ENCODE measurements around the gene OSBPL2.

OSBPL2 gene

DNA sequence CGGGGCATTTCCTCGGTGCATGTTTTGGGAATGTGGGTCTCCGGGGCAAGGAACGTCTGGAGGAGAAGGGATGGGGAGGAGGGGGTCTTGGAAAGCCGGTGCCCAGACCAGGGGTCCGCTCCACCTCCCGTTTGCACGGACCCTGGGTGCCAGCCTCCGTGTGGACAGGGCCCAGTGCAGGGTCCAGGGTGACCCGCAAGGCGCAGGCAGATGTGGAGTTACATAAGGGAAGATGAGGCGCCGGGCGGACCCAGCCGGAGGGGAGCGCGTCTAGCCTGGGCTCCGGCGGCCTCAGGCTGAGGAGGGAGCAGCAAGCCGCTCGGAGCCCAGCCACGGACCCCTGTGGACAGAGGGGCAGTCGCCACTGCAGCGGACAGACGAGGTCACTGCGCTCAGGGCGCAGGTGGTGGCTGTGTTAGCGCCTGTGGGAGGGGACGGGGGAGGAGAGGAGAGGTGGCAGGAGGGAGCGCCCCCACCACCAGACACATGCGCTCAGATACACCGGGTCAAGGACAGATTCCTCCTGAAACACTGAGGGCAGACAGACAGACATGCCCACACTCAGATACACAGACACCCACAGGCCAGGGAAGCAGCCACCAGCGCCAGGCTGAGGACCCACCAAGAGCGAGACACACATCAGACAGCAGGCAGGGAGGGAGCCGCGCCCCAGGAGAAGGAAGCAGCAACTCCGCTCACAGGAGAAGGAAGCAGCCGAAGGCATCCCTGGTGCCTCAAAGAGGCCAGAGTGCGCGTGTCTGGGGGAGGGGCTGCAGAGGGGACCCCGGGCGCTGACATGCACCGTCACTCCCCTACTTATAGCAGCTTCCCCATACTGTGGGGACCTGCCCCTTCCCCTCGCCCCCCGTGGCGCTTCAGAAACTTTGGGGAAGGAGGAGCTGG is 17.4 kb upstream of the OSBPL2 start:
- FAIRE-seq (no peak), DNase-seq (ENCODE audit: low spot score) (no peak)

DNA sequence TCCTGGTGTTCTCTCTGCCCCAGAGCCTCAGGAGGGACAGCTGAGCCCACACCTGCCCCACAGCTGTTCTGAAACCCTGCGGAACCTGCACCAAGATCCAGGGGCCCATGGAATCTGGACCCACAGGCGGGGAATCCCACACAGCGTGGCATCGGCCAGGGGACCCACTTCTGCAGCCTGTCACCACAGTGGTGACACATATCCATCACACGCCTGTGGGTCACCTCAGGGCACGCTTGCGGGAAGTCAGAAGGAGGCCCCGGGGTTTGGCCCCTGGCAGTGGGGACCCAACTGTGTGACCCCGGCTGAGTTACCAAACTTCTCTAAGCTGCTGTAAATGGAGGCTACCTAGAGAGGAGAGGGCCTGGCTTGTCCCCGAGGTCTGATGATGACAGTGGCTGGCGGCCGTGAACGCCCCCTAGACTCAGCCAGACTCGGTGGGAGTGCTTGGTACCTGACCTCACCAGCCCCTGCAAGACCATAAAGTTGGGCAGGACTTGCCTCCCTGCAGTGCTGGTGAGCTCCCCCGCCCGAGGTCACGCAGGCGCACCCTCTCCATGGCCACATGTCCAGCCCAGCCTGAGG is 16.0 kb upstream of the OSBPL2 start:
- DNase-seq (ENCODE audit: low spot score) (no peak), FAIRE-seq (no peak)

DNA sequence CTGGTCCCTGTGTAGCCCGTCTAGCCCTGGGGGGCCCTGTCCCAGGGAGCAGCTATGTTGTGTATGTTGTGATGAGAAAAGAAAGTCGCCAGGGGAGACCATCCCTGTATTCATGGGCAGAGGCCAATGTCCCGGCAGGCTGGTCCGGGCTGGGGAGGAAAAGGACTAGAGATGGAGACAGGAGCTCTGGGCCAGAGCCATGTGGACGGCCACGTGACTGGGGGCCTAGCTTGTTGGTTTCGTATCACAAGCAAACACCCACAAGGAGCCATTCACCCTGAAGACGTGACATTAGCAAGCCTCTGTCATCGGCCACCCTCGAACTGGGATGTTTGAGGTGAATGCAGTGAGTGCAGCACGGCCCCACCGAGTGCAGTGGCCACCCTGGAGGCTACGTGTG is 15.3 kb upstream of the OSBPL2 start:
- DNase-seq (ENCODE audit: low spot score): no peak
- FAIRE-seq: no peak

DNA sequence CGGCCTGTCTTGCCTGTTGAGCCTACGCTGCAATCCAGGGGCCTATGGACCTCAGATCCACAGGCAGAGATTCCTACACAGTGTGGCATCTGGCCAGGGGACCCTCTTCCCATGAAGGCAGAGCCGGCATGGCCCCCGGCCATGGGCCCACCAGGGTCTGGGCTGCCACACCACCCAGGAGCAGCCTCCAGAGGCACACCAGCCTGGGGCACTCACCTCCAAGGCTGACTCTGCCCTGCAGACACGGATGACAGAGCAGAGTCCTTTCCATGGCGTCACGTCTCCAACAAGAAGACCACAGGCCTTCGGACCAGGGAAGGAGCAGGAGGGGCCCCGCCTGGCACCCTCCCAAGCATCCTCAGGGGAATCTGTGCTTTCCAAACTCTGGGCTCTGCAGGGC is 14.8 kb upstream of the OSBPL2 start:
- DNase-seq (ENCODE audit: low spot score): no peak
- FAIRE-seq: no peak

DNA sequence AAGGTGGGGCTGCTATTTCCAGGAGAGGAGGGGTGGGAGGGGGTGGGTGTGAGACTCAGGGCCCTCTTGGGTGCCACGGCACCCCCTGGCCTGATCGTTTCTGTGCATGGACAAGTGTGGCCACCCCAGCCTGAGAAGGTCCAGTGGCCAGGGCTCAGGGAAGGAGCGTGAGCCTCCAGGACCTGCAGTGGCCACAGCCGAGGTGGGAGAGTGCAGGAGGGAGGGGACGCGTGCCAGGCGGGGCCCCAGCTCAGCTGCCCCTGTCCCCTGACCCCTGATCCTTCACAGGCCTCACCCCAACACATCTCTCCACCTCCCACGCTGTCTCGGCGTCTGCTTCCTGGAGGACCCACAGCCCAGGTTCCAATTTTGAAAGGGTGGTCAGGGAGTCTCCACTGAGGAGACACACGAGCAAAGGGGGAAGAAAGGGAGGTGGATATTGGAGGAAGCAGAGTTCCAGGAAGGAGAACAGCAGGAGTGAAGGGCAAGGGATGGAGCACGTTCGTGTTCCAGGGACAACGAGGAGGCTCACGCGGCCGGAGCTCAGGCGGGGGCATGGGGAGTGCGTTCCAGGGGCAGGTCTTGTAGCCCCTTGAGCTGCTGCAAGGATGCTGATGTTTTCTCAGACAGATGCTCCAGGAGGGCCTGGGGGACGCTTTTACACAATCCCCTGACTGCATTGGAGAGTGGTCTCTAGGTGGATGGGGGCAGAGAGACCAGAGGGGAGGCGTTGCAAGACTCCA is 14.0 kb upstream of the OSBPL2 start:
- DNase-seq (ENCODE audit: low spot score): no peak
- FAIRE-seq: no peak

DNA sequence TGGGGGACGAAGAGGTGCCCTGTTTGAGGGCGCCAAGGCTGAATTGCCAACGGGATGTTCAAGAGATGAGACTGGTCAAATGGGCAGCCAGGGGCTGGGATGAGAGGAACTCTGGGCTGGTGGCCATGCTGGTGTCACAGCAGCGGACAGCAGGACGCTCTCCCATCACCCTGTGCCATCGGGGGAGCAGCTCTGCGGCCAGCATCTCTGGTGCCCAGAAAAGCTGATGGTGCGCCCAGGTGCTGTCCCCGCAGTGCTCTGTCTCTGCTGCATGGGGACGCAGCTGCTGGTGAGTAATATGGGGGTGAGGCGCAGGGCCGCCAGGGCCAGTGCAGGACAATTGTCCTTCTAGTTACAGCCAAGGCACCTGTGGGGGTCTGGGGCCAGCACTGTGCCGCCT is 13.3 kb upstream of the OSBPL2 start:
- DNase-seq (ENCODE audit: low spot score): no peak
- FAIRE-seq: no peak

DNA sequence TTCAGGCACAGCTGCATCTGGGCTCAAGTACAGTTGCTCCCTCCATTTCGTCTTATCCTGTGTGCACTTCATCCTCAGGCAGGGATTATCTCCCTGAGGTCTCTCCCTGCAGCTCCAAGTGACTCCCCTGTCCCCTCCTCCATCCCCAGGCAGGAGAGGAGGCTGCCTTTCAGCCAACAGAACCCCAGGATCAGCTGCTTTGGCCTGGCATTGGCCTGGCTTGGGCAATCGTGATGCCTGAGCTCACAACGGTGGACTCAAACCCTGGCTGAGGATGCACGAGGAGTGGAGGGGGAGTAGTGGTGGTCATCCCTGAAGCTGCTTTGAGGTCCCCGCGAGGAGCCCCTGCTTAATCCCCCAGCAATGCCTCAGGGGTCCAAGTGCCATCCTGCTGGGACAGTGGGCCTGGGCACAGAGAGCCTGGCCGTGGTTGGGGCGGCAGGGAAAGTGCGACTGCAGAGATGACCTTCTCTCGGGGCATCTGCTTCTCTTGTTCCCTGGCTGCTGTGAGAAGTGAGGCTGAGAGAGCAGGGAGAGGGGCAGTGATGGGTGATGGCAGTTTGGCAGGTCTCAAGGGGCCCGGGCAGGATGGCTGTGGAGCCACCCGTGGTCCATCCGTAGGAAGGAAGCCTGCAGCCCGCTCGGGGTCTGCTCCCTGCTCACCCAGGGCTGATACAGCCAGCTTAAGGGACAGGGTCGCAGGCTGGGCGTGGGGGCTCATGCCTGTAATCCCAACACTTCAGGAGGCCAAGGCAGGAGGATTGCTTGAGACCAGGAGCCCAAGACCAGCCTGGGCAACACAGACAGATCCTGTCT is 12.3 kb upstream of the OSBPL2 start:
- FAIRE-seq: no peak
- no peak for DNase-seq (ENCODE audit: low spot score)

DNA sequence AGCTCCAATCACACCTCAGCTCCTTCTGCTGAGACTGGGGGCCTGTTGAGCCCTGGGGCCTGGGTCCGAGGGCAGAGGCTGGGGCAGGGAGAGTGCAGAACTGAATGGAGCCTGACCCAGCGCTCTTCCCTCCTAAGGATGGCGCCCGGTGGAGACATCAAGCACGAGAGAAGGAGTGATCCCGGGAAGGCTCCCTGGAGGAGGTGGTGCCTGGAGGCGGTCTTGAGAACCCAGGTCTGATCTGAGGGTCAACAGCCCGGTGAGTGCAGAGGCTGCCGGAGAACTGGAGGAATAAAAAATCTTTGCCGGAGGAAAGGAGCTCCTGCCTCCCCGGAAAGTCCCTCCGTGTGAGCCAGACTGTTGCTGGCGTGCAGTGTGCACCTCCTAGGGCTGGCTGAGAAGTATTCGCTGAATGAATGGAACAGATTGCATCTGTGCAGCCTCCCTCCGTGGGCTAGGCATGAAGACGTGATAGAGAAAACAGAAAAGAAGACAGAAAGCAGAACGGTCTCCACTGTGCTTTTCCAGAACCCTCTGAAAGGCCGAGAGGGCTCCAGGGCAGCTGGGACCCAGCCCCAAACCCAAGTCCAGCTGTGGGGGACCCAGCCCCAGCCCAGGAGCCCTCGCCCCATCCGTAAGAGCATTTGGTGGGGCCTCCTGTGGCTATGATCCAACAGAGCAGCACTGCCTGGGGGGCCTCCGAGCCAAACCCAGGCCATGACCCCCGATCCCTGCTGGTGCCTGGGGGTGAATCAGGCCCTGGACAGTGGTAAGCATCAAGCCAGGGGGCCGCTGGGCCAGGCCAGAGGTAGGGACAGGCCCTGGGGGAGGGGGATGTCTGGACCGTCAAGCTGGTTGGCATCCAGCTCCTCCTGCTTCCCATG is 11.4 kb upstream of the OSBPL2 start:
- FAIRE-seq (no peak), DNase-seq (ENCODE audit: low spot score) (no peak)

DNA sequence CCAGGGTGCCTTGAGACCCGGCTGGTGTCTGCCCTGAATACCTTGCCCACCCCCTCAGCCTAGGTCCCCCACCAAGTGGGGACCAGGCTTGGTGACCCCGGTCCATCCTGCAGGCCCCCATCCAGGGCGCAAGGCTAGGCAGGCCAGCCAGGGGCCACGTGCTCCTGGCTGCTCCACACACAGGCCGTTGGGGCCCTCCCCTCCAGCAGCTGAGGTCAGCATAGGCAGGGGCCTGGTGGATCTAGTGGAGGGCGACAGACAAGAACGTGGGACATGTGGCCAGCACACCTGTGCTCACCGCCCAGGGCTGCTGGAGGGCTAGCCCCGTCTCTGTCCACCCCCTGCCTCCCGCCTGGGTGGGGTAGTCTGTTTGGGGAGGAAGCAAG is 10.7 kb upstream of the OSBPL2 start:
- FAIRE-seq: no peak
- no peak for DNase-seq (ENCODE audit: low spot score)

DNA sequence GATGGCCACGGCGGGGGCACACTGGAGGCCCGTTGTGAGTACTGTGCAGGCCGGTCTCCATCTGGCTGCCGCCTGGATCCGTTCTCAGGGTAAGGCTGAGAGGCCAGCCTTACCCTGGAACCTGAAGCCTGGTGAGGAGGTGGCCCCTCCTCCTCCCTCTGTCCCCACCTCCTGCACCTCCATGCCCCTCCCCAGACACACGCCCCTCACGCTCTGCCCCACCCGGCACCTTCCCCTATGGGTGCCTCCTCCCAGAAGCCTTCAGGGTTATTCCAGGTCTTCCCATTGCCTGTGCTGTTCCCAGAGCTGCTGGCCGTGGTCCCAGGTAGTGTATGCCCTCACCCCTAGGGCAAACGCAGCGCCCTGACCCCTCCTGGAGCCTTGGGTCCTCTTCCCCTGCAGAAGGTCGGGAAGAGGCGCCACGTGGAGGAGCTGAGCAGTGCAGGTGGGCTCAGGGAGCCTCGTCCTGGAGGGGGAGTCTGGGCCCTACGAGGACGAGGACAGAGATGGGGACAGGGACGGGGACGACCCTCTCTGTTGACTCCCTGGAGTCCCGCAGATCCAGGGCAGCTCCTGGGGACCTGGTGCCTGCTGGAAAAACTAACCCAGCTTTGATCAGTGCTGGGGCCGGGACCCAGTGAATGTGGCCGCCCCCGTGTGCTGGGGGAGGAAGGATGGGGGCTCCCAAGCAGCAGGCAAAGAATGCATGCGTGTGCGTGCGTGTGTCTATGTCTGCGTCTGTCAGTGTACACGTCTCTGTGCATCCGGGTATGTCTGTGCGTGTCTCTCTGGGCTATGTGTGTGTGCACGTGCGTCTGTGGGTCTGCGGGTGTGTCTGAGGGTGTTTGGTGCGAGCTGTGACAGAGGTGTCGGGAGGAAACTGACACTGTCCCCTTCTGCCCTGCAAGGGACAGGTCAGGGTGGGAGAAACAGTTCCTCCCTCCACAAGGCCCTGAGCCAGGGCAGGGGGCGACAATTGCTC is 10.1 kb upstream of the OSBPL2 start:
- FAIRE-seq (no peak), DNase-seq (ENCODE audit: low spot score) (no peak)

DNA sequence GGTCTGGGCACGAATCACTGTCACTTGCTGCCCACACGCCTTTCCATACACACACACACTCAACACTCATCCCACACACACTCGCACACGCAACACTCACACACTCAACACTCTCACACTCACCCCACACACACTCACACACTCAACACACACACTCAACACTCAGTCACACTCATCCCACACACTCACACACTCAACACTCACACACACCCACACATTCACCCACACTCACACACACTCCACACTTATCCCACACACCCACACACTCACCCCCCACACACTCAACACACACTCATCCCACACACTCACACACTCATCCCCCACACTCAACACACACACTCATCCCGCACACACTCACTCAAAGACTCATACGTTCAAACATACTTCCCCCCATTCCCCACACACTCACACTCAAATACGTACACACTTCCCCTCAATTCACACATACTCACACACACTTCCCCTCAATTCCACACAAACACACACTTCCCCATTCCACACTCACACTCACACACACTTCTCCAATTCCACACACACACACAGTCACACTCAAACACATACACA is 9.3 kb upstream of the OSBPL2 start:
- no peak for FAIRE-seq
- DNase-seq (ENCODE audit: low spot score): no peak

DNA sequence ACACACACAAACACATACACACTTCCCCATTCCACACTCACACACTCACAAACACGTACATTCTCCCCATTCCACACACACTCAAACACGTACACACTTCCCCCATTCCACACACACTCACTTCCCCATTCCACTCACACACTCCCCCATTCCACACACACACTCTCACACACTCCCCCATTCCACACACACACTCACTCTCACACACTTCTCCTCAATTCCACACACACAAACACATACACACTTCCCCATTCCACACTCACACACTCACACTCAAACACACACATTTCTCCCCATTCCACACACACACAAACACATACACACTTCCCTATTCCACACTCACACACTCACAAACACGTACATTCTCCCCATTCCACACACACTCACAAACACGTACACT is 8.7 kb upstream of the OSBPL2 start:
- DNase-seq (ENCODE audit: low spot score): no peak
- no peak for FAIRE-seq

DNA sequence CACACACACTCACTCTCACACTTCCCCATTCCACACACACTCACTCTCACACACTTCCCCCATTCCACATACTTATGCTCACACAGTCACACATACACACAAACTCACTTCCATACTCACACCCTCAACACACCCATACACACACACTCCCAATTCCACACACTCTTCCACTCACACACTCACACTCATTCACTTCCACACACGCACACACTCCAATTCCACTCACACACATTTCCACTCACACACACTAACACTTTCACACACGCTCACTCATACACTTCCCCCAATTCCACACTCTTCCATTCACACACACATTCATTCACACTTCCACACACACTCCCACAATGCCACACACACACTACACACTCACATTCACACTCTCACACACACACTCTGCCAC is 8.0 kb upstream of the OSBPL2 start:
- no peak for DNase-seq (ENCODE audit: low spot score)
- no peak for FAIRE-seq

DNA sequence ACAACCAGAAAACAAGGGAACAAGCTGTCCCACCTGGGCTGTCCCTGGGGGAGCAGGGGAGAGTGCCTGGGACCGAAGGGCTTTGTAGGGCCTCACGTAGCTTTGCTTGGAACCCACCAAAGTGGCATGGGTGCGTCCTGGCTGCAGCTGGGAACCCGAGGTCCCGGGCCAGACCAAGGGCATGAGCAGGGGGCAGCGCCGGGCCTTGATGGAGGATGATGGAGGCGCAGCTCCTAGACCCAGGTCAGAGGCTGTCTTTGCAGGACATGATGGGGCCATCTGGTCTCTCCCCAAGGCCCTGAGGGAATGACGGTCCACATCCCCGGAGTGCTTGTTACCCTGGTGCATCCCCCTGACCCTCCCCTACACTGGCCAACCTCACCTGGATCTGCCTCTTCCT is 7.6 kb upstream of the OSBPL2 start:
- DNase-seq (ENCODE audit: low spot score) (no peak), FAIRE-seq (no peak)

DNA sequence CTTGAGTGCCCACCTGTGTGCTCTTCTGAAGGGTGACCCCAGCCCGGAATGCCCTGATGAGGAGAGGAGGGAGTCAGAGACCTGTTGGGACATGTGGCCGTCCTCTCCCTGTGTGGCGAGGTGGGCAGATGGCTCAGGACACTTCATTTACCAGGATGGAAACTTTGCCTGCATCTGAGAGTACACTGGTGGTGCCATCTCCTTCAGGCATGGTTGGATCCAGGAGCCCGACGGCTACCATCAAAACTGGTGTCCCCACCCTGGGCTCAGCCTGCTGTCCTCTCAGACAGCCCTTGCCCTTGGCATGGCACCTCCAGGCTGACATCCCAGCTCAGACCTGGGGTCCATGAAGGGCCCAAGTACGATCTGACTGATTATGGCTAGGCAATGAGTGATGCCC is 7.0 kb upstream of the OSBPL2 start:
- FAIRE-seq (no peak), DNase-seq (ENCODE audit: low spot score) (no peak)

DNA sequence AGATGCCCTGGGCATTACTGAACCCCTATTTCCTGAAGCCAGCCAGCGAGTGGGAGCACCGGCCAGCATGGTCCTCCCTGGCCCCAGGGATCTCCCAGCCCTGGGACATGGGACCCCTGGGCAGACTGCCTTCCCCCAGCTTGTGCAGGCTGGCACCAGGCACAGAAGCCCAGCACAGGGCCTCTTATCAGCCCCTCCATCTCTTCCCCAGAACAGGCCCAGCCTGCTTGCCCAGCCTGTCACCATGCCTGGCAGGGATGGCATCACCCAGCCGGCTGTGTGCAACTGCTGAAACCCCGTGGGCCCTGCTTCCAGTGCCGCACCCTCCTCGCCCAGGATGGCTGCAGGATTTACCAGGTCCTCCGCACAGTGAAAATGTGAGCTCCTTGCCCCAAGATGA is 6.1 kb upstream of the OSBPL2 start:
- FAIRE-seq: no peak
- DNase-seq (ENCODE audit: low spot score): no peak

DNA sequence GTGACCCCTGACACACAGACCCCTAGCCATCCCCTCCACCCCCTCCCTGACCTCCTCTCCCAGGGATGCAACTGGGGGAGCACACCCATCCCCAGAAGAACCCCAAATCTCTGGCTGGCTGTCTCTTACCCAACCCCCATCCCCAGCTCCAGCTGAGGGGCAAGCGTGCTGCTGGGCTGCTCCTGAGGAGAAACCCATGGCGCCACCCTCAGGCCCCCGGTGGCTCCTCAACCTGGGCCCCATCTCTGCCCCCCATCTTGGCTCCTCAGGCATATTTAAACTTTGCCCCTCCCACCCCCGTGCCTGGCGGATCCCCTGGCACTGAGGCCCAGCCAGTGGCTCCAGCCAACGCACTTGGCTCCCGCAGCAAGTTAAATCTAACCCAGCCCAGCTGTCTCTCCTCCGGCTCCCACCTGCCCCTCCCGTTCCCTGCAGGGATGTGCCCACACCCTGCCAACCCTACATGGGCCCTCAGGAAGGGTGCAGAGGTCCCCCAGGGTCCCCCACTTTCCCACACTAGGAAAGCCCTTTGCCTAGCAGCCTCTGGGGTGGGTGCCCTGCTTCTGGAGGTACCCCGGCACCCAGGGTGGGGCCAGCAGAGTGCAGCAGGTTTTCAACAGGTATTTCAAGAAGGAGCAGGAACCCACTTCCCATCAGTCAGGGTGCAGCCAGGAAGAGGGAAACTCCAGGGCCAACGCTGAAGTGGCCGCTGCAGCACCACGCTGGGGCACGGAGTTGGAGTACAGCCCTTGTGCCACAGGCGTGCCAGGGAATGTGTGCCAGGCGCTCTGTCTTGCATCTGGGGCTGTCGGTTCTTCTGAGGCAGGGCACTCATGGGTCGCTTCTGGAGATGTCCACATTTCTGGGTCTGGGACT is 5.3 kb upstream of the OSBPL2 start:
- FAIRE-seq: no peak
- no peak for DNase-seq (ENCODE audit: low spot score)

DNA sequence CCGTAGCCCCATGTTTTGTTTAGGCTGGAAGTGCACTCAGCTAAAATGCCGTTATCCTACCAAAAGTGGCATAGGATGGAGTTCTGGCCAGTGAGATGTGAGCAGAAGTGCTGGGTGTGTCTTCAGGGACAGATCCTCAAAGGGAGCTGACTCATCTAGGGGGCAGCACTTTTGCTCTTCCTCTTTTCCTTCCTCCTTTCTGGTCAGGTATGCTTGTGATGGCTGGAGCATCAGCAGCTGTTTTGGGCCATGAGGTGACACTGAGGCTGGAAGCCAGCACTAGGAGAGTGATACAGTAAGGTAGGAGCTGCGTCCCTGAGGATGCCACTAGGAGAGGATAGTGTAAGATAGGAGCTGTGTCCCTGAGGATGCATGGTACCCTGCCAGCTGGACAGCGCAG is 4.6 kb upstream of the OSBPL2 start:
- DNase-seq (ENCODE audit: low spot score) (no peak), FAIRE-seq (no peak)
